GM19438 (cell line): ENCODE results near the gene SNRPA.
"Not testable (repeated sequence)": the region's sequence is repeated elsewhere in the genome, so short reads cannot be mapped to it uniquely, and the experiment has no call there.

Source experiments
- ATAC-seq: cut with Tn5 transposase; IDR thresholded peaks from one replicate; pipeline ENCODE4 v1.9.1; 2021; ENCODE audit warnings: low read depth; ENCODE audit not compliant: unreplicated experiment

SNRPA gene

GRCh38 chr19:40775632-40776022 lies 24.6 kb downstream of the SNRPA start:
- no peak for ATAC-seq

- ATAC-seq = no peak
These were observed 25.4 kb downstream of the SNRPA start for GRCh38 chr19:40776364-40776763.

- peak; percentile 56 for ATAC-seq
These were observed 26.1 kb downstream of the SNRPA start for GRCh38 chr19:40776932-40777644.

GRCh38 chr19:40777645-40777936 lies 26.6 kb downstream of the SNRPA start:
- no peak for ATAC-seq

- peak; percentile 58 for ATAC-seq
These were observed 27.1 kb downstream of the SNRPA start, which contains the start of gene RAB4B for GRCh38 chr19:40777937-40778705. TSS of gene RAB4B (plus strand) at chr19:40778247. CDS start at chr19:40778376, 129 bp downstream.

- ATAC-seq = no peak
These were observed 27.8 kb downstream of the SNRPA start for GRCh38 chr19:40778706-40779284.

GRCh38 chr19:40780582-40780981 lies 29.6 kb downstream of the SNRPA start:
- ATAC-seq = no peak

GRCh38 chr19:40781140-40781539 lies 30.1 kb downstream of the SNRPA start:
- no peak for ATAC-seq

- ATAC-seq = no peak
These were observed 32.7 kb downstream of the SNRPA start for GRCh38 chr19:40783711-40784110.

- ATAC-seq = not testable (repeated sequence)
These were observed 33.1 kb downstream of the SNRPA start for GRCh38 chr19:40784146-40784545.

GRCh38 chr19:40785526-40785925 lies 34.5 kb downstream of the SNRPA start:
- no peak for ATAC-seq

GRCh38 chr19:40786060-40787037 lies 35.3 kb downstream of the SNRPA start:
- ATAC-seq = no peak

GRCh38 chr19:40791349-40791748 lies 40.3 kb downstream of the SNRPA start:
- ATAC-seq = no peak

- no peak for ATAC-seq
These were observed 41.0 kb downstream of the SNRPA start for GRCh38 chr19:40791996-40792395.

- no peak for ATAC-seq
These were observed 46.4 kb downstream of the SNRPA start for GRCh38 chr19:40797166-40797962.

- no peak for ATAC-seq
These were observed 47.1 kb downstream of the SNRPA start for GRCh38 chr19:40797963-40798682.

GRCh38 chr19:40798683-40799557 lies 47.9 kb downstream of the SNRPA start, which contains the start of gene EGLN2:
TSS of gene EGLN2 (plus strand) at chr19:40799191. CDS start at chr19:40800573, 1,382 bp downstream.
- peak; percentile 68 for ATAC-seq
